ENCODE measurements around the gene USP20. TPM values are rescaled to one million over a fixed set of nuclear protein-coding genes. Genes with fewer than 3 reads are reported as not detected.

The USP20 gene
- total RNA-seq, 2 experiments from 2014 or later: 114 to 155 TPM

GRCh38 chr9:129851821-129852220, 16.6 kb downstream of the USP20 start:
- CTCF ChIA-PET: interaction anchor here (1.1 to 2.0 kb wide), 2 partner anchors 8 to 25 kb away, joined by 3 to 6 read pairs; no protein-coding TSS in a partner anchor
- peaks cover 65% of the 10 kb centered on the region for H3K36me3 Mint-ChIP-seq
- no peak for ATAC-seq
- no peak overlapping the region for H3K4me3 Mint-ChIP-seq
- H3K4me1 Mint-ChIP-seq: peaks cover 84% of the 10 kb centered on the region
- no peaks in the 10 kb centered on the region for H3K9me3 Mint-ChIP-seq (ENCODE audit: low read depth)
- DNase-seq: no peak
- no peaks in the 10 kb centered on the region for H3K27me3 Mint-ChIP-seq
- peak overlapping the region; percentile 56 for H3K27ac Mint-ChIP-seq

DNA sequence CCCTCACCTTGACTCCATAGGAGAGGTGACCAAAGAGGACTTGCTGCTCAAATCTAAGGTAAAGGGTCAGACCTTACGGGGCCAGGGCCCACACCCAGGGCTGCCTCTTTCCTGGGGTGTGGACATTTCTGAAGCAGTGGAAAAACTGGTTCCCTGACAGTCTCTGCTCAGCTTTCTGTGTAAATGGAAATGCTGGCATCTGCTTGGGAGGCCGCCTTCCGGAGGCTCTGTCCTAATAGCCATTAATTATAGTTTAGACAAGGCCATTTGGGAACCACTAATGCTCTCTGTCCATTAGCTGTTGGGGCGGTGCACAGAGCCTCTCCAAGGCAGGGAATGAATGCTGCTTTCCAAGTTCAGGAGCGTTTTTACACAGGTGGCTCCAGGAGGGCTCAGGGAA, 17.3 kb downstream of the USP20 start:
- no peaks in the 10 kb centered on the region for H3K27me3 Mint-ChIP-seq
- CTCF ChIA-PET: interaction anchor here (1.1 to 2.0 kb wide), 2 partner anchors 9 to 16 kb away, joined by 3 to 6 read pairs; no protein-coding TSS in a partner anchor
- no peak overlapping the region for H3K4me3 Mint-ChIP-seq
- ATAC-seq (no peak), DNase-seq (no peak)
- H3K36me3 Mint-ChIP-seq: peaks cover 69% of the 10 kb centered on the region
- H3K27ac Mint-ChIP-seq: peak overlapping the region; percentile 5
- H3K9me3 Mint-ChIP-seq (ENCODE audit: low read depth): no peaks in the 10 kb centered on the region
- H3K4me1 Mint-ChIP-seq: peaks cover 89% of the 10 kb centered on the region

DNA sequence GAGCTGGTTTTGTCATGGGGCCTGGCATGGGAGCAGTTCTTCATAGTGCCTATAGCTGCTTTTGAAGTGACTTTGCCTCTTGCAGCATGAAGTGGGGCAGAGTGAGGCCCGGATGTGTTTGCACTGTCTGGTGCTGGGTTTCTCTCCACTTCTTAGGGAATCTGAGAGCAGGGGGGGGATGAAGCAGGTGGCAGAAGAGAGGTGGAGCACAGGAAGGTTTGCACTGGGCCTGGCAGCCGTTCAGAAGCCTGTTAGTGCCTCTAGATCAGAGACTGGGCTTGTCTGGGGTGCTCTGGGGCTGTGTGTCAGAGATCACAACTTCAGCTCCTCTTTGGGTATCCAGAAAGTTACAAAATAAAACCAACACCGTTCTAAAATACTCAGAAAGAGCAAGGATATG, 18.4 kb downstream of the USP20 start:
- H3K9me3 Mint-ChIP-seq (ENCODE audit: low read depth): no peaks in the 10 kb centered on the region
- peaks cover 92% of the 10 kb centered on the region for H3K4me1 Mint-ChIP-seq
- peaks cover 77% of the 10 kb centered on the region for H3K36me3 Mint-ChIP-seq
- H3K27ac Mint-ChIP-seq: peak overlapping the region; percentile 88
- CTCF ChIA-PET: interaction anchor here (1.1 kb wide), 1 partner anchor 15 kb away, joined by 3 read pairs; no protein-coding TSS in a partner anchor
- no peak overlapping the region for H3K4me3 Mint-ChIP-seq
- ATAC-seq (no peak), DNase-seq (no peak)
- no peaks in the 10 kb centered on the region for H3K27me3 Mint-ChIP-seq

- DNase-seq (peak; percentile 79), ATAC-seq (peak; percentile 37)
- peaks cover 82% of the 10 kb centered on the region for H3K36me3 Mint-ChIP-seq
- H3K27ac Mint-ChIP-seq: peak overlapping the region; percentile 88
- CTCF ChIA-PET: interaction anchor here (1.4 kb wide), 1 partner anchor 117 kb away, joined by 5 read pairs; no protein-coding TSS in a partner anchor
- H3K27me3 Mint-ChIP-seq: no peaks in the 10 kb centered on the region
- peaks cover 87% of the 10 kb centered on the region for H3K4me1 Mint-ChIP-seq
- H3K4me3 Mint-ChIP-seq: peak overlapping the region; percentile 23
- no peaks in the 10 kb centered on the region for H3K9me3 Mint-ChIP-seq (ENCODE audit: low read depth)
These were observed 19.4 kb downstream of the USP20 start for GRCh38 chr9:129854588-129855110.

GRCh38 chr9:129857207-129857606, 21.9 kb downstream of the USP20 start:
- Mint-ChIP-seq H3K4me3 (no peak overlapping the region), H3K36me3 (peaks cover 77% of the 10 kb centered on the region), H3K27me3 (no peaks in the 10 kb centered on the region), H3K4me1 (peaks cover 93% of the 10 kb centered on the region), H3K9me3 (ENCODE audit: low read depth) (no peaks in the 10 kb centered on the region), H3K27ac (peak overlapping the region; percentile 88)
- ATAC-seq: peak; percentile 22
- CTCF ChIA-PET: interaction anchor here (1.6 kb wide), 1 partner anchor 8 kb away, joined by 3 read pairs; no protein-coding TSS in a partner anchor
- no peak for DNase-seq

GRCh38 chr9:129858167-129858962, 23.1 kb downstream of the USP20 start:
- Mint-ChIP-seq H3K4me1 (peaks cover 91% of the 10 kb centered on the region), H3K4me3 (no peak overlapping the region), H3K27me3 (no peaks in the 10 kb centered on the region), H3K36me3 (peaks cover 77% of the 10 kb centered on the region), H3K9me3 (ENCODE audit: low read depth) (no peaks in the 10 kb centered on the region), H3K27ac (peak overlapping the region; percentile 62)
- ATAC-seq: no peak
- DNase-seq: no peak
- CTCF ChIA-PET: interaction anchor here (1.6 kb wide), 1 partner anchor 22 kb away, joined by 4 read pairs; no protein-coding TSS in a partner anchor

DNA sequence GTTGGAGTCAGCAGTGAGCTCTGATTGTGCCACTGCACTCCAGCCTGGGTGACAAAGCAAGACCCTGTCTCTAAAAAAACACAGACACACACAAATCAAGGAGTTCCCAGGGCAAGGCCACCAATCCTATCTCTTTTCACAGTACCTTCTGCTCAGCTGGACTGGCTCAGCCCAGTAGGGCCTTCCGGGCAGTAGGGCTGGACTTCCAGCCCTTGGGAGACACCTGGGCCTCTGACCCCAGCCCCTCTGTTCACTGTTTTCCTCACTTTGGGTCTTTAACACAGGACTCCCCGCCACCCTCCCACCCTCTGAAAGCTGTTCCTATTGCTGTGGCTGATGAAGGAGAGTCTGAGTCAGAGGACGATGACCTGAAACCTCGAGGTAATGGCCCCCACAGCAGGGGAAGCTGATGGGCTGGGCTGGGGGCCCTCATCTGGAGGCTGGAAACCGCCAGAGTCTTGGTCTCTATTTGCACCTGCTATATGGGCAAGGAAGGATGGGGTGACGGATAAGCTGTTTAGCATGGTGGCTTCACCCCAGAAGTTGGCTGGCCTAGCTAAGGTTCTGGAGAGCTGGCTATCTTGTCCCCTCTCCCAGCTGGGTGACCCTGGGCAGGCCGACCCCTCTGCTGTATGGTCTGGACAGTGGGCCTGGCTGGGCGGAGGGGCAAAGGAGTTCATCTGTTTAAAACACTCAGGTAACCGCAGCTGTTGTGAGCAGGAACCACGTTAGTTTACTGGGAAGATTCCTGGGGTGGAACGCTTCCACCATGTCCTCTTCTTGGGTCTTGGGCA, 25.6 kb downstream of the USP20 start:
- Mint-ChIP-seq H3K27ac (peak overlapping the region; percentile 92), H3K27me3 (no peaks in the 10 kb centered on the region), H3K36me3 (peaks cover 74% of the 10 kb centered on the region), H3K9me3 (ENCODE audit: low read depth) (no peaks in the 10 kb centered on the region), H3K4me3 (peak overlapping the region; percentile 18), H3K4me1 (peaks cover 90% of the 10 kb centered on the region)
- DNase-seq (peak; percentile 81), ATAC-seq (peak; percentile 28)
- CTCF ChIA-PET: interaction anchor here (0.9 to 12.0 kb wide), 3 partner anchors 20 to 53 kb away, joined by 3 to 110 read pairs (median 4); no protein-coding TSS in a partner anchor

DNA sequence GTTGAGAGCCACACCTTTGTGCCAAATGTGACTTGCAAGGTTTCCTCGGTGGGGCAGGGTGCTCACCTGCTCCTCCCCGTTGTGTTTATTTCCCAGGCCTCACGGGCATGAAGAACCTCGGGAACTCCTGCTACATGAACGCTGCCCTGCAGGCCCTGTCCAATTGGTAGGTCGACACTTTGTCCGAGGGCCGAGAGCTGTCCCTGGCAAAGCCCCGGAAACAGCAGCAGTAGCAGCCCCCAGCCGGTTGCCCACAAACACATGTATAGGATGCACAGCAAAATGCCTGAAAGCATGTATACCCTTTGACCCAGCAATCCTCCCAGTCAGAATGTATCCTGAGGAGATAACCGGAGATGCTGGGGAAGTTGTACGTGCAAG, 26.2 kb downstream of the USP20 start:
- peaks cover 90% of the 10 kb centered on the region for H3K4me1 Mint-ChIP-seq
- H3K27ac Mint-ChIP-seq: peak overlapping the region; percentile 92
- H3K36me3 Mint-ChIP-seq: peaks cover 72% of the 10 kb centered on the region
- H3K4me3 Mint-ChIP-seq: peak overlapping the region; percentile 3
- H3K27me3 Mint-ChIP-seq: no peaks in the 10 kb centered on the region
- no peak for DNase-seq
- no peaks in the 10 kb centered on the region for H3K9me3 Mint-ChIP-seq (ENCODE audit: low read depth)
- ATAC-seq: no peak
- CTCF ChIA-PET: interaction anchor here (1.9 to 12.0 kb wide), 2 partner anchors 26 to 54 kb away, joined by 4 to 110 read pairs; no protein-coding TSS in a partner anchor

GRCh38 chr9:129863059-129863690, 27.9 kb downstream of the USP20 start:
- Mint-ChIP-seq H3K4me1 (peaks cover 90% of the 10 kb centered on the region), H3K4me3 (peak overlapping the region; percentile 55), H3K27me3 (no peaks in the 10 kb centered on the region), H3K36me3 (peaks cover 62% of the 10 kb centered on the region), H3K9me3 (ENCODE audit: low read depth) (no peaks in the 10 kb centered on the region), H3K27ac (peak overlapping the region; percentile 90)
- ATAC-seq: peak; percentile 81
- CTCF ChIA-PET: interaction anchor here (0.9 to 12.0 kb wide), 7 partner anchors 14 to 342 kb away, joined by 3 to 110 read pairs (median 4); no protein-coding TSS in a partner anchor
- DNase-seq: peak; percentile 97

DNA sequence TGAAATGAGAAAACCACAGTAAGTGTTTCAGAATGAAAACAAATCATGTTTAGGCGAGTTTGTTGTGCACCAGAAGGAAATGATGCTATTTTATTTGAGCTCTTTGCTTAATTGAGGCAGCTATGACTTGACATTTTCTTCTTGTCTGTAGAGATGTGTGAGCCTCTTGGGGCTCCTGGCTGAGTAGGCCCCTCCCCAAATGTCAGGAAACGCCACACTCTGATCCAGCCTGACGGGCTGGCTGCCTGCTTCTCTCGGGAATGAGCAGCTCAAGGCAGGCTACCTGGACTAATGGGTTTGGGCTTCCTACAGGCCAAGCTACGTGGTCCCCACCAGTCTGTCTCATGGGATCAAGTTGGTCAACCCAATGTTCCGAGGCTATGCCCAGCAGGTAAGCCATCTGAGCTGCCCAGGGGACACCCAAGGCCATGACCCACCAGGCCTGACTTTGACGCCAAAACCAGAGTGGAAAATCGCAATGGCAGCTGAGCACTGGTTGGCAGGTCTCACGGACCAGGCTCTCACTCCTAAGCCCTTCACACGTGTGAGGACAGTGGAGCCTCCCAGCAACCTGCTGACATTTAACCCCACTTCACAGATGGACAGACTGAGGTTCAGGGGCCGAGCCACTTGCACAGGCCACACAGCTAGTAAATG, 29.9 kb downstream of the USP20 start:
- H3K36me3 Mint-ChIP-seq: peaks cover 59% of the 10 kb centered on the region
- ATAC-seq: no peak
- peak overlapping the region; percentile 53 for H3K4me3 Mint-ChIP-seq
- peak overlapping the region; percentile 90 for H3K27ac Mint-ChIP-seq
- peaks cover 93% of the 10 kb centered on the region for H3K4me1 Mint-ChIP-seq
- CTCF ChIA-PET: interaction anchor here (0.8 to 12.0 kb wide), 10 partner anchors 9 to 164 kb away, joined by 3 to 110 read pairs (median 3); no protein-coding TSS in a partner anchor
- DNase-seq: peak; percentile 61
- H3K27me3 Mint-ChIP-seq: no peaks in the 10 kb centered on the region
- no peaks in the 10 kb centered on the region for H3K9me3 Mint-ChIP-seq (ENCODE audit: low read depth)

DNA sequence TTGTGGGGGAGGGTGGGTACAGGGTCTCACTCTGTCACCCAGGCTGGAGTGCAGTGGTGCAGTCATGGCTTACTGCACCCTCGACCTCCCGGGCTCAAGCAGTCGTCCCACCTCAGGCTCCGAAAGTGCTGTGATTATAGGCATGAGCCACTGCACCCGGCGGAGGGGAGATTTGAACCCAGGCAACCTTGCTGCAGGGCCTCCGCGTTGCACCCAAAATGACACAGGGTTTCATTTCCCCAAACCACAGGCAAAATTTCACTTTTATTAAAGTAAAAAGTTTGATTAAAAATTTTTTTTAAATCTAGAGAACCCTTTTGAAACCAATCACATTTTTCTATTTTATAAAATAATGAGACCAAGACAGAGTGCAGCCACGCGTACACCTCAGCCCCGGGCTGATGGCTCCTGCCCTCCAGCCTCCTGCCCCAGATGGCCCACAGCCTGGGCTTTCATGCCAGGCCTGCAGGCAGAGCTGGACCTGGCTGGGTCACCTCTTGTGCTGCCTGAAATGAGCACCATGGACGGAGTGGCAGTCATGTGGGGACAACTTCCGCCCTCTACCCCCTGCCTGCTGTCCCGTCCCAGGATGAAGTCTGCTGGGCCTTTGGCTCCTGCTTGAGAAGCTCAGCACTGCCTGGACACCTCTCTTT, 30.5 kb downstream of the USP20 start:
- H3K9me3 Mint-ChIP-seq (ENCODE audit: low read depth): no peaks in the 10 kb centered on the region
- peaks cover 95% of the 10 kb centered on the region for H3K4me1 Mint-ChIP-seq
- no peaks in the 10 kb centered on the region for H3K27me3 Mint-ChIP-seq
- CTCF ChIA-PET: interaction anchor here (0.6 to 12.0 kb wide), 4 partner anchors 11 to 27 kb away, joined by 3 to 110 read pairs (median 3); no protein-coding TSS in a partner anchor
- peak overlapping the region; percentile 90 for H3K27ac Mint-ChIP-seq
- peaks cover 61% of the 10 kb centered on the region for H3K36me3 Mint-ChIP-seq
- no peak for ATAC-seq
- peak overlapping the region; percentile 2 for H3K4me3 Mint-ChIP-seq
- DNase-seq: no peak
